Omental fat pad (tissue), 4 donors: ENCODE results near the gene ANGPT4. TPM values are rescaled to one million over a fixed set of nuclear protein-coding genes. Genes with fewer than 3 reads are reported as not detected.
"Not testable (repeated sequence)": the region's sequence is repeated elsewhere in the genome, so short reads cannot be mapped to it uniquely, and the experiment has no call there.

Experiments used
- ATAC-seq: fragments of 150-250 bp; one replicate; pipeline ENCODE4 v1.9.1; 2016; ENCODE audit warnings: mild to moderate bottlenecking, moderate library complexity; ENCODE audit not compliant: low FRiP score
- DNase-seq: peaks from one replicate; pipeline ENCODE4 v3.0.0-alpha.2; 2019; ENCODE audit warnings: low spot score
- total RNA-seq, 4 donors: library from RNA; depleted of rRNA; stranded (reverse); fragments of >200 nt; gene quantifications; one replicate each; pipeline ENCODE4 v1.1.0, GENCODE V29; 2016
- TF ChIP-seq, protein P1 (sequence below), 3 donors: fragments of 450-650 bp; IDR thresholded peaks; one replicate each; pipeline ENCODE4 v1.5.1; 2016 to 2017; ENCODE audit warnings: antibody characterized with exemption in 3 of 3, mild to moderate bottlenecking in 3 of 3, moderate library complexity in 2 of 3

The ANGPT4 gene
- total RNA-seq, 4 donors from 2014 or later: 0.44 to 27.6 (median 3.4) TPM

DNA sequence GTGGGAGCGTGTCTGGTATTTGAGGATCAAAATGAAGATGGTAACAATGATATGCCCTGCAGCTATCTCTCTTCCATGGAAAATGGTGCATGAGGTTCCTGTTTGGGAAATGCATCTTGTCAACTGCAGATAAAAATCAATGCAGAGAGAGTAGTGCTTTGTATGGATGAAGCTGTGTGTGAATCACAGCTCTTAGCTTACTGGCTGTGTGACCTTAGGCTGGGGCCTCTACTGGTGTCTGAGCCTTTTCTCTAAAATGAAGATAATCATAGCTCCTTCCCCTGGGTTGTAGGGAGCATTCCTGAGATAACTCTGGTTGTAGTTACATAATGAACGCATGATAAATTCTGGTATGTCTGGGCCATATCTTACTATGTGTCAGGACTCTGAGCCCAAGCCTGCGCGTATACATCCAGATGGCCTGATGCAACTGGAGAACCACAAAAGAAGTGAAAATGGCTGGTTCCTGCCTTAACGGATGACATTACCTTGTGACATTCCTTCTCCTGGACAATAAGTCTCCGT lies 19.6 kb downstream of the ANGPT4 start:
- DNase-seq (no peak), ATAC-seq (no peak)
- TF ChIP-seq, protein P1, sequence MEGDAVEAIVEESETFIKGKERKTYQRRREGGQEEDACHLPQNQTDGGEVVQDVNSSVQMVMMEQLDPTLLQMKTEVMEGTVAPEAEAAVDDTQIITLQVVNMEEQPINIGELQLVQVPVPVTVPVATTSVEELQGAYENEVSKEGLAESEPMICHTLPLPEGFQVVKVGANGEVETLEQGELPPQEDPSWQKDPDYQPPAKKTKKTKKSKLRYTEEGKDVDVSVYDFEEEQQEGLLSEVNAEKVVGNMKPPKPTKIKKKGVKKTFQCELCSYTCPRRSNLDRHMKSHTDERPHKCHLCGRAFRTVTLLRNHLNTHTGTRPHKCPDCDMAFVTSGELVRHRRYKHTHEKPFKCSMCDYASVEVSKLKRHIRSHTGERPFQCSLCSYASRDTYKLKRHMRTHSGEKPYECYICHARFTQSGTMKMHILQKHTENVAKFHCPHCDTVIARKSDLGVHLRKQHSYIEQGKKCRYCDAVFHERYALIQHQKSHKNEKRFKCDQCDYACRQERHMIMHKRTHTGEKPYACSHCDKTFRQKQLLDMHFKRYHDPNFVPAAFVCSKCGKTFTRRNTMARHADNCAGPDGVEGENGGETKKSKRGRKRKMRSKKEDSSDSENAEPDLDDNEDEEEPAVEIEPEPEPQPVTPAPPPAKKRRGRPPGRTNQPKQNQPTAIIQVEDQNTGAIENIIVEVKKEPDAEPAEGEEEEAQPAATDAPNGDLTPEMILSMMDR (IDR thresholded peaks at IDR 0.05): no peak

DNA sequence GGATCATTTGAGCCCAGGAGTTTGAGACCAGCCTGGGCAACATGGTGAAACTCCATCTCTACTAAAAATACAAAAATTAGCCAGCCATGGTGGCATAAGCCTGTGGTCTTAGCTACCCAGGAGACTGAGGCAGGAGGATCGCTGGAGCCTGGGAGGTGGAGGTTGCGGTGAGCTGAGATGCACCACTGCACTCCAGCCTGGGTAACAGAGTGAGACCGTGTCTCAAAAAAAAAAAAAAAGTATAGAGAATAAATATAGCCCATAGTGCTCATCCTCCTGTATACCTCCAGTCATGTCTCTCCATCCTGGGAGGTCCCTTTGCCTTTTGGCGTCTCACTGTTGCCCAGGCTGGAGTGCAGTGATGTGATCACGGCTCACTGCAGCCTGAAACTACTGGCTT lies 23.8 kb downstream of the ANGPT4 start:
- not testable (repeated sequence) for DNase-seq, ATAC-seq

DNA sequence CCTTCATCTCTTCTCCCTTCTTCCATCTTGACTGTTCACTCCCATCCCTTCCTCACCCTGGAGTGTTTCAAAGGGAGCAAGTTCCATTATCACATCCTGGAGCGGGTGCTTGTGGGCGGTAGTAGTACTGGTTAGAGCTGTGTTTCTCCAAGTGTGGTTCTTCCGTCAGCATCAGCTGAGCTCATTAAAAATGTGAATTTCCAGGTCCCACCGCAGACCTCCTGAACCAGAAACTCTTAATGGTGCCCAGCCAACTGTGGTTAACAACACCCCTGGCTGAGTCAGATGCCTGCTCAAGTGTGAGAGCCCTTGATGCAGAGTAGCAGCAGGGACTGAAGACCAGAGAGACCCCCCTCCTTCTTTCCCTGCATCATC lies 24.4 kb downstream of the ANGPT4 start:
- ATAC-seq: peak; percentile 60
- TF ChIP-seq, protein P1 (IDR thresholded peaks at IDR 0.05): no peak
- DNase-seq: no peak

DNA sequence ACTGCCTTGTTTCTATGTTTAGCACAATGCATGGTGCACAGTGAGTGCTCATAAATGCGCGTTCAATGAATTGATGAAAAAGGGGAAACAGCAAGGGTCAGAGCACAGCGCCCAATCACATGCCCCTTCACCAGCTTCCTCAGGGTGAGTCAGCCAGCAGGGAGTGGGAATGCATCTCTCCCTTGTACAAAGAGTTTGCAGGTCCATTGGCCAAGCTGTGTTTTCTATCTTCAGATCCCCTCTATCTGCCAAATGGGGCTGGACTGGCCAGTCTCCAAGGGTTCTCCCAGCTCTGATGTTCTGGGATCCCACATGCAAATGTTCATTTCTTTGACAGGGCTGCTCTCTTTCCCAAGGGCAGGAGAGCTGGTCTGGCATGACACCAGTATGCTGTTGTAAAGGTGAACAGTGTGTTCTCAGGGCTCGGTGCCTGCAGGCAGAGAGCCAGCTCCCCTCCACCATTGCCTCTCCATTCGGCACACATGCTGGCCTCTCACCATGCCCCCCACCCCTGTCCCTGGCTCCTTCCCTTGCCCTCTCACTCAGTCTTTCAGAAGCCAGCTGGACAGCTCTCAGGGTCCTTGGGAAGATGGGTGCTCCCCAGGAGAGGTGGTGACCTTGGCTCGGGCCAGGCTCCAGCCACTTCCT lies 25.0 kb downstream of the ANGPT4 start:
- peak; percentile 92 for ATAC-seq
- TF ChIP-seq, protein P1 (IDR thresholded peaks at IDR 0.05): no peak
- no peak for DNase-seq

DNA sequence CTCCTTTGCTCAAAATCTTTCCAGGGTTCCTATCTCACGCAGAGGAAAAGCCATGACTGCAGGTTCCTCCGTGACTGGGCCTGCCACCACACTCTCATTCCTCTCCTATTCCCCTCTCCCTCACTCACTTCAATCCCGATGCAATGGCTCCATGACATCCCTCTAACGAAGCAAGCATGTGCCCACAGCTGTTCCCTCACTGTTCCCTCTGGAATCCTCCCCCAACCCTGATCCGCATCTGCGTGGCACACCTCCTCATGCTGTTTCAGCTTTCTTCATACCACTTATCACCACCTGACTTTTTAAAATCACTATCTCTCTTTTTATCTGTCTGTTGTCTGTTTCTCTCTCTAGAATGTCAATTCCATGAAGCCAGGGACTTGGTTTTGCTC lies 25.5 kb downstream of the ANGPT4 start:
- ATAC-seq (peak; percentile 7), DNase-seq (no peak)
- TF ChIP-seq, protein P1 (IDR thresholded peaks at IDR 0.05): no peak

DNA sequence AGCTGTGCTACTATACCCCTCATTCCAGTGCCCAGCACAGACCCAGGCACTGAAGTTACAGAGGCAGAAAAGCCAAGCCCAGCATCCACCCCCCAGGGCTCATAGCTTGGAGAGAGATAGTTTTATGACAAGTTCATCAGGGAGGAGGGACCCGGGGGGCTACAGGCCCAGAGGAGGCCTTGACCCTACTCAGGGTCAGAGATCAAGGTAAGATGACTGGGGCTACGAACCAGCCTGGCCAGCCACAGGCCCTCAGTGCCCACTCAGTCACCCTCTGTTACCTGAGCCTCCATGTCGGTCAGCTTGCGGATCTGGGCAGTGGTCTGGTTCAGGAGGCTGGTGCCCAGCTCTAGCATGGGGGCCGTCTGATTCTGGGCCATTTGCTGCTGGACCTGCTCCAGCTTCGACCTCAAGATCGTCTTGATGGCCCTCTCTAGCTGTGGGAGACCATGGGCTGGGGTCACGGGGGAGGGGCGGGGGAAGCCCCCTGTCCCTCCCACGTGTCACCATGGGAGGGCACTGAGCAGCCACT lies 26.1 kb downstream of the ANGPT4 start:
- TF ChIP-seq, protein P1 (IDR thresholded peaks at IDR 0.05): no peak
- DNase-seq: no peak
- ATAC-seq: no peak

DNA sequence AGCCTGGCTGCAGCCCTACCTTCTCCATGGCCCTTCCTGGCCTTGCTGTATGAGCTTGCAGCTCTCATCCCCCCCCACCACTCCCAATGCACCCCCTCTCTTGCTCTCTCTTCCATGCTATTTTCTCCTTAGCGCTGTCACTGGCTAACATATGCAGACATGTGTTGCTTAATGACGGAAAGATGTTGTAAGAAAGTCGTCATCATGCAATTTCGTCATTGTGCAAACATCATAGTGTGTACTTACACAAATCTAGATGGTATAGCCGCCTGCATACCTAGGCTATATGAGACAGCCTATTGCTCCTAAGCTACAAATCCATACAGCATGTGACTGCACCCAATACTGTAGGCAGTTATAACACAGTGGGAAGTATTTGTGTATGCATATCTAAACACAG lies 27.0 kb downstream of the ANGPT4 start:
- DNase-seq (no peak), ATAC-seq (no peak)
- TF ChIP-seq, protein P1 (IDR thresholded peaks at IDR 0.05): no peak
